Skeletal muscle satellite cell (primary cell): Measurements from ENCODE around the gene QRFP.

ENCODE experiments used
- H3K27me3 ChIP-seq: 2 replicates; pipeline ENCODE4 v1.7.0; 2013; ENCODE audit warnings: low read length; ENCODE audit not compliant: control insufficient read depth, insufficient read depth
- H3K36me3 ChIP-seq: 2 replicates; pipeline ENCODE4 v1.7.0; 2013; ENCODE audit warnings: mild to moderate bottlenecking, control low read depth, low read length; ENCODE audit not compliant: insufficient read depth
- H3K4me1 ChIP-seq: 2 replicates; pipeline ENCODE4 v1.7.0; 2013; ENCODE audit warnings: low read length; ENCODE audit not compliant: control insufficient read depth, insufficient read depth
- H3K4me2 ChIP-seq: 2 replicates; pipeline ENCODE4 v1.7.0; 2013; ENCODE audit warnings: mild to moderate bottlenecking, low read length
- H3K4me3 ChIP-seq: 2 replicates; pipeline ENCODE4 v1.7.0; 2013; ENCODE audit warnings: low read length
- H3K9ac ChIP-seq: 2 replicates; pipeline ENCODE4 v1.7.0; 2013; ENCODE audit warnings: mild to moderate bottlenecking, low read depth, low read length, moderate library complexity
- H3K9me3 ChIP-seq: replicated peaks from 2 replicates; pipeline ENCODE4 v1.7.0; 2013; ENCODE audit warnings: mild to moderate bottlenecking, control low read depth, low read length

Gene QRFP

GRCh38 chr9:130938652-130939404, 42.2 kb upstream of the QRFP start, which contains the start of gene FIBCD1:
FIBCD1 (minus strand) TSS chr9:130939247; CDS start chr9:130938607, 640 bp downstream.
- peak within 1 kb of the TSS; percentile 95 for H3K4me2 ChIP-seq
- H3K36me3 ChIP-seq: no peaks in the 10 kb centered on the region
- H3K9ac ChIP-seq: peak within 1 kb of the TSS; percentile 51
- no peaks in the 10 kb centered on the region for H3K9me3 ChIP-seq
- peaks cover 23% of the 10 kb centered on the region for H3K4me1 ChIP-seq
- H3K4me3 ChIP-seq: peak within 1 kb of the TSS; percentile 72
- H3K27me3 ChIP-seq: peaks cover 55% of the 10 kb centered on the region

- H3K9me3 ChIP-seq: no peaks in the 10 kb centered on the region
- H3K36me3 ChIP-seq: no peaks in the 10 kb centered on the region
- H3K4me3 ChIP-seq: peak overlapping the region; percentile 72
- H3K4me1 ChIP-seq: peaks cover 25% of the 10 kb centered on the region
- H3K4me2 ChIP-seq: peak overlapping the region; percentile 95
- H3K27me3 ChIP-seq: peaks cover 53% of the 10 kb centered on the region
- no peak overlapping the region for H3K9ac ChIP-seq
Measured at GRCh38 chr9:130938184-130938651, 41.6 kb upstream of the QRFP start.

GRCh38 chr9:130937146-130938076, 40.8 kb upstream of the QRFP start:
- Histone ChIP-seq H3K4me2 (peak overlapping the region; percentile 10), H3K9ac (no peak overlapping the region), H3K4me3 (no peak overlapping the region), H3K4me1 (peaks cover 27% of the 10 kb centered on the region), H3K36me3 (no peaks in the 10 kb centered on the region), H3K9me3 (no peaks in the 10 kb centered on the region), H3K27me3 (peaks cover 45% of the 10 kb centered on the region)

GRCh38 chr9:130936285-130937117, 39.9 kb upstream of the QRFP start:
- Histone ChIP-seq H3K4me2 (peak overlapping the region; percentile 55), H3K4me3 (peak overlapping the region; percentile 16), H3K9me3 (no peaks in the 10 kb centered on the region), H3K36me3 (no peaks in the 10 kb centered on the region), H3K9ac (no peak overlapping the region), H3K27me3 (peaks cover 36% of the 10 kb centered on the region), H3K4me1 (peaks cover 27% of the 10 kb centered on the region)

GRCh38 chr9:130935648-130936271, 39.1 kb upstream of the QRFP start:
- no peaks in the 10 kb centered on the region for H3K9me3 ChIP-seq
- H3K36me3 ChIP-seq: no peaks in the 10 kb centered on the region
- no peak overlapping the region for H3K4me3 ChIP-seq
- H3K4me2 ChIP-seq: peak overlapping the region; percentile 55
- no peak overlapping the region for H3K9ac ChIP-seq
- H3K4me1 ChIP-seq: peaks cover 27% of the 10 kb centered on the region
- peaks cover 30% of the 10 kb centered on the region for H3K27me3 ChIP-seq

GRCh38 chr9:130934702-130935647, 38.4 kb upstream of the QRFP start:
- H3K9me3 ChIP-seq: no peaks in the 10 kb centered on the region
- no peaks in the 10 kb centered on the region for H3K36me3 ChIP-seq
- peaks cover 27% of the 10 kb centered on the region for H3K4me1 ChIP-seq
- peaks cover 22% of the 10 kb centered on the region for H3K27me3 ChIP-seq
- no peak overlapping the region for H3K9ac ChIP-seq
- H3K4me3 ChIP-seq: no peak overlapping the region
- no peak overlapping the region for H3K4me2 ChIP-seq

GRCh38 chr9:130934246-130934645, 37.6 kb upstream of the QRFP start:
- H3K27me3 ChIP-seq: peaks cover 18% of the 10 kb centered on the region
- no peak overlapping the region for H3K4me2 ChIP-seq
- H3K4me3 ChIP-seq: no peak overlapping the region
- H3K36me3 ChIP-seq: no peaks in the 10 kb centered on the region
- no peak overlapping the region for H3K9ac ChIP-seq
- H3K4me1 ChIP-seq: peaks cover 24% of the 10 kb centered on the region
- H3K9me3 ChIP-seq: no peaks in the 10 kb centered on the region

- H3K9me3 ChIP-seq: no peaks in the 10 kb centered on the region
- no peak overlapping the region for H3K9ac ChIP-seq
- peaks cover 15% of the 10 kb centered on the region for H3K27me3 ChIP-seq
- H3K4me2 ChIP-seq: peak overlapping the region; percentile 8
- no peak overlapping the region for H3K4me3 ChIP-seq
- no peaks in the 10 kb centered on the region for H3K36me3 ChIP-seq
- H3K4me1 ChIP-seq: peaks cover 24% of the 10 kb centered on the region
Measured at GRCh38 chr9:130933114-130934046, 36.8 kb upstream of the QRFP start.

GRCh38 chr9:130932255-130933079, 35.9 kb upstream of the QRFP start:
- Histone ChIP-seq H3K9ac (no peak overlapping the region), H3K27me3 (peaks cover 10% of the 10 kb centered on the region), H3K4me1 (peaks cover 31% of the 10 kb centered on the region), H3K4me2 (peak overlapping the region; percentile 8), H3K4me3 (no peak overlapping the region), H3K9me3 (no peaks in the 10 kb centered on the region), H3K36me3 (no peaks in the 10 kb centered on the region)
